ENCODE measurements around the gene RNU5B-1.

DNA sequence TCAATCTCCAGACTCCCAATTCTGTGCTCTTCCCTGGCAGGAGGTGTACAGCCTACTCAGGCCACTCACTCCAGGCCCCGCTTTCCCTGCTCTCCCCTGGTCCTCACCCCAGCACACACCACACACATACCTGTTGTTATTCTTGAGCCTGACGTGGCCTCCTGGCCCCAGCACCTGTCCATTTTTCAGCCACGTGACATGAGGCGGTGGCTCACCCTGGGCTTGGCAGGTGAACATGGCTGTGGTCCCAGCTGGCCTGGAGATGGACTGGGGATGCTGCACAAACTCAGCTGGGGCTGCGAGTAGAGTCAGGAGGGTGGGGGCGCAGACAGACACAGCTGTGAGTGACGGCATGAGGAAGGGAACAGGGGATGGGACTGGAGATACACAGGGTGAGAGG is 27.3 kb downstream of the RNU5B-1 start:
- no peak for TF ChIP-seq POLR2A (IDR thresholded peaks at IDR 0.05)
- TF ChIP-seq, protein P1, sequence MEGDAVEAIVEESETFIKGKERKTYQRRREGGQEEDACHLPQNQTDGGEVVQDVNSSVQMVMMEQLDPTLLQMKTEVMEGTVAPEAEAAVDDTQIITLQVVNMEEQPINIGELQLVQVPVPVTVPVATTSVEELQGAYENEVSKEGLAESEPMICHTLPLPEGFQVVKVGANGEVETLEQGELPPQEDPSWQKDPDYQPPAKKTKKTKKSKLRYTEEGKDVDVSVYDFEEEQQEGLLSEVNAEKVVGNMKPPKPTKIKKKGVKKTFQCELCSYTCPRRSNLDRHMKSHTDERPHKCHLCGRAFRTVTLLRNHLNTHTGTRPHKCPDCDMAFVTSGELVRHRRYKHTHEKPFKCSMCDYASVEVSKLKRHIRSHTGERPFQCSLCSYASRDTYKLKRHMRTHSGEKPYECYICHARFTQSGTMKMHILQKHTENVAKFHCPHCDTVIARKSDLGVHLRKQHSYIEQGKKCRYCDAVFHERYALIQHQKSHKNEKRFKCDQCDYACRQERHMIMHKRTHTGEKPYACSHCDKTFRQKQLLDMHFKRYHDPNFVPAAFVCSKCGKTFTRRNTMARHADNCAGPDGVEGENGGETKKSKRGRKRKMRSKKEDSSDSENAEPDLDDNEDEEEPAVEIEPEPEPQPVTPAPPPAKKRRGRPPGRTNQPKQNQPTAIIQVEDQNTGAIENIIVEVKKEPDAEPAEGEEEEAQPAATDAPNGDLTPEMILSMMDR (IDR thresholded peaks at IDR 0.05): no peak

Data from lower leg skin (tissue), 3 donors.